GM18505 (cell line): ENCODE data around the gene TTC36.
"Not testable (repeated sequence)": the region's sequence is repeated elsewhere in the genome, so short reads cannot be mapped to it uniquely, and the experiment has no call there.

ENCODE experiments used
- ATAC-seq: cut with Tn5 transposase; IDR thresholded peaks from one replicate; pipeline ENCODE4 v1.9.1; 2021; ENCODE audit not compliant: unreplicated experiment
- POLR2A ChIP-seq: IDR thresholded peaks from 4 replicates; pipeline ENCODE4 v1.6.1; 2011; ENCODE audit warnings: borderline replicate concordance; ENCODE audit not compliant: insufficient read depth, insufficient read length; ENCODE audit errors: extremely low read depth

TTC36 gene, protein sequence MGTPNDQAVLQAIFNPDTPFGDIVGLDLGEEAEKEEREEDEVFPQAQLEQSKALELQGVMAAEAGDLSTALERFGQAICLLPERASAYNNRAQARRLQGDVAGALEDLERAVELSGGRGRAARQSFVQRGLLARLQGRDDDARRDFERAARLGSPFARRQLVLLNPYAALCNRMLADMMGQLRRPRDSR

DNA sequence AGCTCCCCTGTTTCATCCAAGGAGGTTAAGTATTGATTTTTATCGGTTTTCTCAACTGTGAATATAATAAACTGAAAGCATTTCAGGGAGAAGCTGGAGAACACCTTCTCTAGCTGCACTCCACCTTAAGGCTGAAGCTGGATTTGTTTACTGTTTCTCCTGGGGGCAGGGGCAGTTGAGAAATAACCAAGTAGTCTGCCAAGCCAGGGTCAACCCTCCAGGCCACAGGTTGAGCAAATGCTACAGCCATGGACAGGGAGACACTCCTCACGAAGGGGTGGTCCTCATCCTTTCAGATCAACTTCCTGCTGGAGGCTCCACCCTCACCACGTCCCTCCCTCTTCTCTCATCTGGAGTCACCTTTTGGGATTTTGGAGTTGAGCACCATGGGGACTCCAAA lies at the start of gene TTC36:
TTC36 (plus strand) TSS at position 366 of the 400 bp plus-strand sequence; CDS start at position 387, 21 bp downstream.
- no peak for ATAC-seq
- TF ChIP-seq POLR2A: no peak

GRCh38 chr11:118481238-118481637 lies 46.0 kb upstream of the TTC36 start:
- ATAC-seq: not testable (repeated sequence)

DNA sequence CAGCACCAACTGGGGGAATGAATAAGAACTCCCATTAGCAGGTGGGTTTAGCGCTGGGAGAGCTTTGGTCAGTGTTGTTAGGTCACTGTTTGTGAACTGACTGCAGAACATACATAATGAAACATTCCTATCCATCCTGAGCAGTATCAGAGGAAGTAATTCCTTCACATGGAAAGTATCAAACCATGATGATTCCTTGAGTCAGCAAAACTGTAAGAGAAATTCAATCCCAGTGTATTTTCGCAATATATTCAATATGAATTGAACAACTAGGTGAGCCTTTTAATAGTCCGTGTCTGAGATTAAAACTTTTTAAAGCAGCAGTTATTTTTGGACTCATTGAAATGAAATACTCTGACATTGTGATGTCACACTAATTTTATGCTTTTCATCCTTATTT lies 42.9 kb upstream of the TTC36 start:
- ATAC-seq: no peak
- TF ChIP-seq POLR2A: no peak

GRCh38 chr11:118485273-118485672 lies 42.0 kb upstream of the TTC36 start:
- no peak for TF ChIP-seq POLR2A
- ATAC-seq: no peak

- no peak for ATAC-seq
- TF ChIP-seq POLR2A: no peak
Observed at GRCh38 chr11:118488480-118489109, 38.7 kb upstream of the TTC36 start.

DNA sequence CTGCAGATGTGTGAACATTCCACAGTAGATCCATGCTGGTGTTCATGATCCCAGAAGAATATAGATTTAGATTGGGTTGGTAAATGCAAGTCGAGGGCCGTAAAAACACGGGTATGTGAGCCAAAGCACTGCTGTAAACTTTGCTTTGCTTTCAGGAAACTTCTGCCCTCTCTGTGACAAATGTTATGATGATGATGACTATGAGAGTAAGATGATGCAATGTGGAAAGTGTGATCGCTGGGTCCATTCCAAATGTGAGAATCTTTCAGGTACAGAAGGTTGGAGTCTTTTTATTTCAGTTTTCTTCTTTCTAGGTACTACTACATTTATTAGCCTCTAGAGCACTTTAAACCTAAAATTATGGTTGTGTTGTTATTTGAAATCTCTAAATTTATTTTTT lies 36.2 kb upstream of the TTC36 start:
- no peak for ATAC-seq
- no peak for TF ChIP-seq POLR2A

DNA sequence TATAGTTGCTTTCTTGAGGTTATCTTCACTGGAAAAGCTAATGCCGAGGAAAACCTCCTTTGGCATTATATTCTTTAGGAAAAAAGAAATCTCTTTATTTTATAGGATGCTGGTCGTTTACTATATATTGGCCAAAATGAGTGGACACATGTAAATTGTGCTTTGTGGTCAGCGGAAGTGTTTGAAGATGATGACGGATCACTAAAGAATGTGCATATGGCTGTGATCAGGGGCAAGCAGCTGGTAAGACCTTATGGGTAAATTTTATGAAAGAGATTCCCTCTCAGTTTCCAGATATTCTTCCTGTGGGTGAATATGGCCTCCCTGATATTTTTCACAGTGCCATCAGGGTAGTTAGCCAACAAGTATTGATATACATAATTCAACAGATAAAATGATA lies 29.4 kb upstream of the TTC36 start:
- no peak for TF ChIP-seq POLR2A
- ATAC-seq: no peak

- ATAC-seq: no peak
- no peak for TF ChIP-seq POLR2A
Observed at GRCh38 chr11:118503216-118503615, 24.1 kb upstream of the TTC36 start.

DNA sequence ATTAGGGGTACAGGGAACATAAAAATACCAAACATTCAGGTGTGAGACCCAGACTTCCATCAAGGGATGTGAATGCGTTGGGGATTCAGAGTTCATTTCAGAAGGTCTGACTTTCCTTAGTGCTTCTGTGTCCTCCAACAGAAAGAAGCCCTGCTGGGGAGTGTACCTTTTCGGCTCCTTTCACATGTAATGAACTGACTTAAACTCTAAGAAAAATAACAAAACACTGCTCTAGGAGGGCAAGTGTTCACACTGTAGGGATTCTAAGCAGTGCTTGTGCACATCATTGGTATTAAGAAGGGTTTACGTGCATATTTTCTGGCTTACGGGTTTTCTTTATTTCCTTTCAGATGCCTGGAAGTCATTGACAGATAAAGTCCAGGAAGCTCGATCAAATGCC lies 15.7 kb upstream of the TTC36 start:
- TF ChIP-seq POLR2A: no peak
- no peak for ATAC-seq

GRCh38 chr11:118514103-118514502 lies 13.2 kb upstream of the TTC36 start:
- TF ChIP-seq POLR2A: no peak

DNA sequence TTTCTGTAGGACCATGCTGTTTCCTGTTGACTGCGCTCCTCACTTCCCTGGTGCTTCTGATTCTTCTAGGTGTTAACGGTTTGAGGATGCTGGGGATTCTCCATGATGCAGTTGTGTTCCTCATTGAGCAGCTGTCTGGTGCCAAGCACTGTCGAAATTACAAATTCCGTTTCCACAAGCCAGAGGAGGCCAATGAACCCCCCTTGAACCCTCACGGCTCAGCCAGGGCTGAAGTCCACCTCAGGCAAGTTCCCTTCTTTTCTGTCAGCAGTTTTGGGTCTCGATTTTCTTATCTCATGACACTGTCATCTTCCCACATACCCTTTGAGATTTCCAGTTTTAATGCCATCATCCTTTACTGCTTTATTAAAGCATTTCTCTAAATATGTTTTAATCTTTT lies 7.7 kb upstream of the TTC36 start:
- ATAC-seq: no peak
- TF ChIP-seq POLR2A: no peak

More at GRCh38 chr11:118514103-118514502, 13.2 kb upstream of the TTC36 start:
- ATAC-seq: no peak

GRCh38 chr11:118521892-118522311 lies 5.4 kb upstream of the TTC36 start:
- TF ChIP-seq POLR2A: no peak
- ATAC-seq: no peak

- TF ChIP-seq POLR2A: no peak
- ATAC-seq: no peak
Observed at GRCh38 chr11:118522571-118523072, 4.7 kb upstream of the TTC36 start.

GRCh38 chr11:118524356-118524755 lies 2.9 kb upstream of the TTC36 start:
- no peak for TF ChIP-seq POLR2A
- no peak for ATAC-seq
